ENCODE data around the gene POLR1A. TPM values are rescaled to one million over a fixed set of nuclear protein-coding genes. Genes with fewer than 3 reads are reported as not detected.
A peak's percentile ranks its signal among the peaks of the same experiment; 100 is the strongest.

The POLR1A gene
- total RNA-seq, 2 experiments from 2014 or later = 40.8 to 41.5 TPM

DNA sequence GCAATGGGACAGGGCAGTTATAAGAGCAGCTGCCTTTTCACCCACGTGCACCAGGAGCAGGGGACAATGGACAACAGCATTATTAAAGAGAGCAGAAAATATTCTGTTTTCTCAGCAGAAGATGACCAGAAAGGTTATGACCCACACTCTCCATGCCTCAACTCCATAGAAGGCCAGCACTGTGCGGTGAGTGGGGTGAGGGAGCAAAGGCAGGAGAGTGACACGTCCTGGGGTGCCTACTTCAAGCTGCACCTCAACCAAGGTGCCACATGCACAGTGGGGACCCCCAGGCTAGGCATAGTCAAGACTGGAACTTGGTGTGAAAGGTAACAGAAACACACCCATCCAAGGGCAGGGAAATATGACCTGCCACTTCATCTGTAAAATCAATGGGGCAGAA, 50.4 kb downstream of the POLR1A start:
- ATAC-seq (no peak), DNase-seq (no peak)
- CTCF ChIA-PET = interaction anchor here (1.3 to 2.6 kb wide), 3 partner anchors 24 to 228 kb away, joined by 3 to 9 read pairs (median 4); no protein-coding TSS in a partner anchor
- Mint-ChIP-seq H3K36me3 (ENCODE audit: low read depth) (peaks cover 36% of the 10 kb centered on the region), H3K4me1 (ENCODE audit: low read depth) (no peaks in the 10 kb centered on the region), H3K27me3 (ENCODE audit: low read depth) (no peaks in the 10 kb centered on the region), H3K27ac (no peak overlapping the region), H3K4me3 (no peak overlapping the region), H3K9me3 (ENCODE audit: insufficient read depth) (no peaks in the 10 kb centered on the region)
- POLR2A ChIA-PET = no interaction called here

GRCh38 chr2:86054535-86055082, 51.1 kb downstream of the POLR1A start:
- Mint-ChIP-seq H3K27ac (no peak overlapping the region), H3K9me3 (ENCODE audit: insufficient read depth) (no peaks in the 10 kb centered on the region), H3K27me3 (ENCODE audit: low read depth) (no peaks in the 10 kb centered on the region), H3K4me3 (no peak overlapping the region), H3K4me1 (ENCODE audit: low read depth) (no peaks in the 10 kb centered on the region), H3K36me3 (ENCODE audit: low read depth) (peaks cover 35% of the 10 kb centered on the region)
- no peak for ATAC-seq
- CTCF ChIA-PET = interaction anchor here (1.3 to 2.6 kb wide), 2 partner anchors 165 to 227 kb away, joined by 3 to 9 read pairs; no protein-coding TSS in a partner anchor
- DNase-seq = no peak
- POLR2A ChIA-PET = no interaction called here

- CTCF ChIA-PET = interaction anchor here (0.5 kb wide), 1 partner anchor 394 kb away, joined by 3 read pairs; no protein-coding TSS in a partner anchor
- no peak for ATAC-seq
- H3K4me3 Mint-ChIP-seq = no peak overlapping the region
- POLR2A ChIA-PET = no interaction called here
- no peaks in the 10 kb centered on the region for H3K4me1 Mint-ChIP-seq (ENCODE audit: low read depth)
- no peaks in the 10 kb centered on the region for H3K9me3 Mint-ChIP-seq (ENCODE audit: insufficient read depth)
- no peak overlapping the region for H3K27ac Mint-ChIP-seq
- no peaks in the 10 kb centered on the region for H3K27me3 Mint-ChIP-seq (ENCODE audit: low read depth)
- peaks cover 39% of the 10 kb centered on the region for H3K36me3 Mint-ChIP-seq (ENCODE audit: low read depth)
- DNase-seq = no peak
These were observed 52.5 kb downstream of the POLR1A start for GRCh38 chr2:86053166-86053565.

- DNase-seq (no peak), ATAC-seq (no peak)
- Mint-ChIP-seq H3K4me1 (ENCODE audit: low read depth) (no peaks in the 10 kb centered on the region), H3K9me3 (ENCODE audit: insufficient read depth) (no peaks in the 10 kb centered on the region), H3K36me3 (ENCODE audit: low read depth) (peaks cover 39% of the 10 kb centered on the region), H3K27ac (no peak overlapping the region), H3K27me3 (ENCODE audit: low read depth) (no peaks in the 10 kb centered on the region), H3K4me3 (no peak overlapping the region)
- ChIA-PET POLR2A (no interaction called here), CTCF (interaction anchor here (0.5 kb wide), 1 partner anchor 393 kb away, joined by 3 read pairs; no protein-coding TSS in a partner anchor)
These were observed 53.0 kb downstream of the POLR1A start for GRCh38 chr2:86052676-86053075.

DNA sequence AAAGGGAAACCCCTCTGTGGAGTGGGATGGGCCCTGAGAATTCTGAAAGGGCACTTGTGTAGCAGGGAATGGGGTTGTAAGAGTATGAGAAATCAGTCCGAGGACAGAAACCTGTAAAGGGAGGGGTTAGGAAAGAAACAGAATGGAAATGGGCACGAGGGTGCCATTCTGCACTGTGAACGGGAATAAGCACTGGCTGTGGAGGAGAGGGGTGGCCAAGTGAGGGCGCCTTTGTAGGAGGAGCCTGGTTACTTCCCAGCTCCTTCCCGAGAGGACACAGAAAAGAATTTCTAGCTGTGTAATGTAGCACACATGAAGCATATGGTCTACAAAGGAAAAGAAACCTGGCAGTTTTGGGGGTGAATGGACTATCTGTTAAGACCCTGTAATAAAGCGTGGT, 53.4 kb downstream of the POLR1A start:
- H3K4me1 Mint-ChIP-seq (ENCODE audit: low read depth) = no peaks in the 10 kb centered on the region
- no peak for DNase-seq

GRCh38 chr2:86050301-86050700, 55.4 kb downstream of the POLR1A start:
- POLR2A ChIA-PET = interaction anchor here (1.0 kb wide), 1 partner anchor 10 kb away, joined by 4 read pairs; no protein-coding TSS in a partner anchor
- no peak for ATAC-seq
- DNase-seq = no peak
- Mint-ChIP-seq H3K9me3 (ENCODE audit: insufficient read depth) (no peaks in the 10 kb centered on the region), H3K27ac (no peak overlapping the region), H3K36me3 (ENCODE audit: low read depth) (peaks cover 52% of the 10 kb centered on the region), H3K4me3 (no peak overlapping the region), H3K27me3 (ENCODE audit: low read depth) (no peaks in the 10 kb centered on the region), H3K4me1 (ENCODE audit: low read depth) (no peaks in the 10 kb centered on the region)
- CTCF ChIA-PET = interaction anchor here (1.0 kb wide), 1 partner anchor 223 kb away, joined by 4 read pairs; no protein-coding TSS in a partner anchor

More for the DNA sequence above, 53.4 kb downstream of the POLR1A start:
- Mint-ChIP-seq H3K27ac (no peak overlapping the region), H3K9me3 (ENCODE audit: insufficient read depth) (no peaks in the 10 kb centered on the region), H3K27me3 (ENCODE audit: low read depth) (no peaks in the 10 kb centered on the region), H3K4me3 (no peak overlapping the region), H3K36me3 (ENCODE audit: low read depth) (peaks cover 38% of the 10 kb centered on the region)
- no peak for ATAC-seq
- ChIA-PET CTCF (no interaction called here), POLR2A (no interaction called here)

DNA sequence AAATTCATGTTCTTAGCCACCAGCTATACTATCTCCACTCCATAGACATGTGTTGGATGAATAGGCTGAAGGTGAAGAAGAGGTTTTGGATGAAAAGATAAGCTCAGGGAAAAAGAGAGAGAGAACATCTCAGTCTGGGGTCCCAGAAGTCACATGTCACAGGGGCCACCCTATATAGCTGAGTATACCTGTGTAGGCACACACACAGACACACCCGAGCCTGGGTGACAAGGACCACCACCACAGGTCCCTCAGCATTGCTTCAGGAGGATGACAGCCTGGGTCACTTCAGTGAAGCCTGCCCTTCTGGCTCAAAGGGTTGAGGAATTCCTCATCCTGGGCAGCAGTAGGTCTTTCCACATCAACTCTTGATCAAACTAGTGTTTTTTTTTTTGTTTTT, 56.2 kb downstream of the POLR1A start:
- ATAC-seq (no peak), DNase-seq (no peak)
- POLR2A ChIA-PET = no interaction called here

DNA sequence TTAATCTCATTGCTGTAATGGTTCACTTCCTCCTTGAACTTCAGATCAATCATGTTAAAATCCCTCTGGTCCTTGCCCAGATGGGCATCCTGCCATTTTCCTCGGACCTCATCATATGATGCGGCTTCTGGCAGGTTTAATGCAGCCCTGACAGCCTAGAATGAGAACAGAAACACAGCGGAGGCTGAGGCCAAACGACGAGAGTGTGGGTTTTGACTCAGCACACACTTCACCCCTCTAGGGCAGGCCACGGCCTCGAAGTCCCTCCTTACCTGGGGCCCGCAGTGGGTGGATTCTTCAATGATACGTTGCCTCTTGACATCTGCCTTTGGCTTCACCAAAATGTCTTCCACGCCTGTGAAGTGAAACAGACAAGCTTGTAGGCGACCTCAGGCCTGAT, 56.8 kb downstream of the POLR1A start:
- ChIA-PET POLR2A (no interaction called here), CTCF (no interaction called here)
- Mint-ChIP-seq H3K36me3 (ENCODE audit: low read depth) (peaks cover 50% of the 10 kb centered on the region), H3K4me1 (ENCODE audit: low read depth) (no peaks in the 10 kb centered on the region), H3K4me3 (no peak overlapping the region), H3K27me3 (ENCODE audit: low read depth) (no peaks in the 10 kb centered on the region), H3K27ac (no peak overlapping the region), H3K9me3 (ENCODE audit: insufficient read depth) (no peaks in the 10 kb centered on the region)
- ATAC-seq = no peak
- no peak for DNase-seq

More for the DNA sequence above, 56.2 kb downstream of the POLR1A start:
- Mint-ChIP-seq H3K27ac (no peak overlapping the region), H3K36me3 (ENCODE audit: low read depth) (peaks cover 55% of the 10 kb centered on the region), H3K9me3 (ENCODE audit: insufficient read depth) (no peaks in the 10 kb centered on the region), H3K4me3 (no peak overlapping the region), H3K4me1 (ENCODE audit: low read depth) (no peaks in the 10 kb centered on the region), H3K27me3 (ENCODE audit: low read depth) (no peaks in the 10 kb centered on the region)
- CTCF ChIA-PET = no interaction called here

- ChIA-PET POLR2A (no interaction called here), CTCF (interaction anchor here (1.3 kb wide), 1 partner anchor 12 kb away, joined by 3 read pairs; no protein-coding TSS in a partner anchor)
- H3K36me3 Mint-ChIP-seq (ENCODE audit: low read depth) = peaks cover 48% of the 10 kb centered on the region
- H3K4me1 Mint-ChIP-seq (ENCODE audit: low read depth) = peaks cover 2% of the 10 kb centered on the region
- ATAC-seq (no peak), DNase-seq (no peak)
- H3K27ac Mint-ChIP-seq = peak overlapping the region; percentile 49
- H3K27me3 Mint-ChIP-seq (ENCODE audit: low read depth) = no peaks in the 10 kb centered on the region
- H3K4me3 Mint-ChIP-seq = no peak overlapping the region
- no peaks in the 10 kb centered on the region for H3K9me3 Mint-ChIP-seq (ENCODE audit: insufficient read depth)
These were observed 57.3 kb downstream of the POLR1A start for GRCh38 chr2:86048383-86048701.

DNA sequence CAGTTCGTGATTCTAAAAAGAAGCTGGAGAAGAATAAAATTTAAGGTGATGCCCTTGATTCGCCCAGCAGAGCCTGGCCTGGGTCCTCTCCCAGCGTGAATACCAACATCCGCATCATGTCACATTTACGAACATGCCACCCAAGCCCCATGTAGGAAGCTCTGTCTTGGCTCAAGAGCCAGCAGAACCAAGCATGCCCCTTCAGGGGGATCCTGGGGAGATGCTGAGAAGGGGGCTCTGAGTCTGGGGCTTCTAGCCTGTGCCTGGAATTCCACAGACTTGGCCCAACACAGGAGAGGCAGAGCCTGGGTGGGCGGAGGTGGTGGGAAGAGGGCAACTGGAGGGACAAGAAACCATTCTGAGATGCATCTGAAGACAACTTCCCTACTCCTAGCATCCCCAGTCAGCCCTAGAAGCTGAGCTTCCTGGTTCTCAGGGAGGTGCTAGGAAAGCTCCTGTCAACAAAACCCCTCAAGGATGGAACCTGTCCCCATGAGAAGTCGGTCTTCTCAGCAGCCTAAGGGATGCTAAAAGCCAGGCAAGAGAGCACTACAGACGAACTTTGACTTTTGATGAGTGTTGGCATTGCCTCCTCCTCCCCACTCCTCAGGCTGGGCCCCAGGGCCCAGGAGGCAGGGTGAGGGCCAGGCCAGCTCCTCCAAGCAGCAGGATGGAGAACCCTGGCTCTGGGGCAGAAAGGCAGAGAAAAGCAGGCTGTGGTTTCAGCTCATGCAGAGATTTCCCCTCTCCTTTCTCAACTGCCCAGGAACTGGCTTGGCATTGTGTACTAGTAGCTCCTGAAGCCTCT, 57.9 kb downstream of the POLR1A start:
- H3K27ac Mint-ChIP-seq = no peak overlapping the region
- H3K36me3 Mint-ChIP-seq (ENCODE audit: low read depth) = peaks cover 50% of the 10 kb centered on the region
- CTCF ChIA-PET = interaction anchor here (1.0 to 1.3 kb wide), 2 partner anchors 12 to 220 kb away, joined by 3 to 4 read pairs; no protein-coding TSS in a partner anchor
- peaks cover 2% of the 10 kb centered on the region for H3K4me1 Mint-ChIP-seq (ENCODE audit: low read depth)
- ATAC-seq (no peak), DNase-seq (no peak)
- POLR2A ChIA-PET = no interaction called here
- no peaks in the 10 kb centered on the region for H3K27me3 Mint-ChIP-seq (ENCODE audit: low read depth)
- H3K9me3 Mint-ChIP-seq (ENCODE audit: insufficient read depth) = no peaks in the 10 kb centered on the region
- no peak overlapping the region for H3K4me3 Mint-ChIP-seq

- H3K4me1 Mint-ChIP-seq (ENCODE audit: low read depth) = peaks cover 13% of the 10 kb centered on the region
- DNase-seq (no peak), ATAC-seq (no peak)
- peaks cover 61% of the 10 kb centered on the region for H3K36me3 Mint-ChIP-seq (ENCODE audit: low read depth)
- H3K27me3 Mint-ChIP-seq (ENCODE audit: low read depth) = no peaks in the 10 kb centered on the region
- ChIA-PET POLR2A (no interaction called here), CTCF (interaction anchor here (2.2 to 12.9 kb wide), 2 partner anchors 9 to 218 kb away, joined by 7 to 161 read pairs; no protein-coding TSS in a partner anchor)
- H3K9me3 Mint-ChIP-seq (ENCODE audit: insufficient read depth) = no peaks in the 10 kb centered on the region
- H3K4me3 Mint-ChIP-seq = no peak overlapping the region
- H3K27ac Mint-ChIP-seq = peak overlapping the region; percentile 39
These were observed 60.1 kb downstream of the POLR1A start for GRCh38 chr2:86045541-86045940.

GRCh38 chr2:86044614-86045013, 61.1 kb downstream of the POLR1A start:
- H3K4me3 Mint-ChIP-seq = no peak overlapping the region
- ChIA-PET CTCF (interaction anchor here (1.9 to 12.9 kb wide), 4 partner anchors 8 to 217 kb away, joined by 4 to 161 read pairs (median 80); partner anchors contain the start of gene ST3GAL5), POLR2A (interaction anchor here (1.1 kb wide), 1 partner anchor 9 kb away, joined by 3 read pairs; no protein-coding TSS in a partner anchor)
- H3K27ac Mint-ChIP-seq = peak overlapping the region; percentile 34
- H3K27me3 Mint-ChIP-seq (ENCODE audit: low read depth) = no peaks in the 10 kb centered on the region
- no peak for ATAC-seq
- H3K9me3 Mint-ChIP-seq (ENCODE audit: insufficient read depth) = no peaks in the 10 kb centered on the region
- no peak for DNase-seq
- H3K4me1 Mint-ChIP-seq (ENCODE audit: low read depth) = peaks cover 22% of the 10 kb centered on the region
- H3K36me3 Mint-ChIP-seq (ENCODE audit: low read depth) = peaks cover 69% of the 10 kb centered on the region

Data from activated CD8-positive, alpha-beta T cell treated with anti-CD3 and anti-CD28 coated beads, Interleukin-2, amount 10 ng/mL, durations not matched to agents 7 days and 5 days (primary cell).